GM18519 (cell line): Measurements from ENCODE around the gene MELK.

ENCODE experiments used
- ATAC-seq: cut with Tn5 transposase; IDR thresholded peaks from one replicate; pipeline ENCODE4 v1.9.1; 2021; ENCODE audit warnings: mild to moderate bottlenecking, moderate library complexity; ENCODE audit not compliant: unreplicated experiment, low FRiP score

Gene MELK

DNA sequence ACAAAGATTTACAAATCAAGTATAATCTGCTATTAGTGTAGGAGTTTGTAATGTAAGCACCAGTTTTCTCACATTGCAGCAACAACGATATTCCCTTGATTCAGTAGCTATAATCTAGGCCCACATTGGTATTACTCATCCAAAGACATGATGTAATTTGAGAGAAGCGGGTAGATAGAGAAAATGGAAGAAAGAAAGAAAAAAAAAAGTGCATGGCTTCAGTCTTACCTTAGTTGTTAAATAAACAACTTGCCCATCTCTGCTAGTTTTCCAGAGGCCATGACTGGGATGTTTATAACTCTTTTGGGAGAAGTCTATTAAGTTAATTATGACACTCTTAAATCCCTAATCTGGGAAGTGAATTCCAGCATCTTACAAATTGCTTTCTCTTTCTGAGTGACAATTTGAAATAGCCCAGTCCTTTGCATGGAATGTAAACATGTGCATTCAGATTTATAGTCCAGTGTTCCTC, 2.8 kb downstream of the MELK start:
- ATAC-seq, result no peak

GRCh38 chr9:36576866-36577265, 4.2 kb downstream of the MELK start:
- ATAC-seq, result no peak

GRCh38 chr9:36584620-36585460, 12.1 kb downstream of the MELK start:
- no peak for ATAC-seq

GRCh38 chr9:36590231-36590630, 17.5 kb downstream of the MELK start:
- ATAC-seq, result no peak

DNA sequence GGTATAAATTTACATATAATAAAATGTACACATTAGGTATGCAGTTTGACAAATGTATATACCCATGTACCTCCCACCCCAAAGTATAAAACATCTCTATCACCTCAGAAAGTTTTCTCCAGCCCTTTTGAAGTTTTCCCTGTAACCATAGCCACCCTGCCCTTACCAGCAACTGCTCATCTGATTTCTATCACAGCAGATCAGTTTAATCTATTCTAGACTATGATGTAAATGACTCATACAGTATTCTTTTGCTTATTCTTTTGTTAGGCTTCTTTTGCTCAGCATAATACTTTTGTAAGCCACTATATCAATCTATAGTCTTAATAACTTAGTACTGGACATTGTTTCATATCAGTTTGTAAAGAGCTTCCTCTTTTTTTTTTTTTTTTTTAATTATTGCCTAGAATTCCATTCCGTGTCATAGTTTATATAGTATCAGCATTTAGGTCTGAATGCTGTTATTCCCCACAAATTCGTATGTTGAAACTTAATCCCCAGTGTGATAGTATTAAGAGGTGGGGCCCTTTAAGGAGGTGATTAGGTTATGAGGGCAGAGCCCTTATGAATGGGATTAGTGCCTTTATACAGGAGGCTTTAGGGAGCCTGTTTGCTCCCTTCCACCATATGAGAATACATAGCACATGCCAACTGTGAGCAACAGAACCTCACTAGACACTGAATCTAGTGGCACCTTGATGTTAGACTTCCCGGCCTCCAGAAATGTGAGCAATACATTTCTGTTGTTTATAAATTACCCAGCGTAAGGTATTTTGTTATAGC, 20.3 kb downstream of the MELK start:
- ATAC-seq, result no peak

GRCh38 chr9:36594213-36594612, 21.5 kb downstream of the MELK start:
- no peak for ATAC-seq

DNA sequence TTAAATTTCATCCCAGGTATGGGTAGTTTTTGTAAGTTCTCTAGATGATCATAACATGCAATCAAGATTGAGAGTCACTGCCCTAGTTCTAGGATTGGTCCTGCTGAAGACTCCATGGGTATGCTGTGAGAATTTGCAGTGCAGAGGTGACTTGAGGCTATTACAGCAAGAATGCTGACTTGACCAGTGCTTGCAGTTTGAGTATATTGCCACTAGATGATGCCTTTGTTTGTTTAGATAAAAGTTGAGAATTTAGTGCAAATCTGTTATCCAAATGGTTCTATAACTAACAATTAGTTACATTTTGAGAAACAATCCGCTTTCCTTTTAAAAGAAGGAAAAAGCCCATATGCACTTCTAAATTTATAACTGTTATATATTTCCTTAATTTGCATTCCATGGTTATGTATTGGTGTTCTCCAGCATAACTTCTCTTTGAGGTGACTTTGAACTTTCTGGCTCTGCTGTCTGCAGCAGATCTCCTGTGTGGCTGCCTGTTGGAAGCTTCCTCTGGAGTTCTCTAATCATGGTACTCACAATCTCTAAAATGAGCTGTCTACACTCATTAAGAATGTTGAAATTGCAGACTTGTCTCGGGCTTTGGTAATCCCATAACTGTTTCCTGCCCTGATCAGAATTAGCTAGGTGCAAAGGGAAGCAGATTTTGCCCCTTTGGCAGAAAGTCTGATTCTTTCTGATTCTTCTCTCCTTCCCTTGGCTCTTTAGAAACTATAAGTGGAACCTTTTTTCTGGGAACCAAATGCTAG, 24.9 kb downstream of the MELK start:
- no peak for ATAC-seq

GRCh38 chr9:36598273-36598672, 25.6 kb downstream of the MELK start:
- no peak for ATAC-seq

DNA sequence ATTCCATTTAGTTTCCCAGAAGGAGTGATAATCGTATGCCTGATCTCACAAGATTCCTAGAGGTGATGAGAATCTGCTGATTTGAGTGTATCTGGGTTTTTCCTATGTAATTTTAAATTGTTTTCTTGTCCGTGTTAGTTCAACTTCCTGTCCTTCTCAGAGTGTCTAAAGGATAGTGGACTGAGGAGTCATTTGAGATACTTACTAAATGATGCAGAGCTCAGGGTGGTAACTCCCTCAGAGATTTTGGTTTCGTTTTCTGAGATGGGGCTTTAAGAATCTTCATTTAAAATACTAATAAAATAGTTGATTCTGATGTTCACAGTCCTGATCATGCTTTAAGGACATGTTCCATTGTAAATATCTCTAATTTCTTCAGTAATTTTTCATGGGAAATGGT, 30.3 kb downstream of the MELK start:
- ATAC-seq, result no peak

GRCh38 chr9:36609306-36609705, 36.6 kb downstream of the MELK start:
- ATAC-seq, result no peak

DNA sequence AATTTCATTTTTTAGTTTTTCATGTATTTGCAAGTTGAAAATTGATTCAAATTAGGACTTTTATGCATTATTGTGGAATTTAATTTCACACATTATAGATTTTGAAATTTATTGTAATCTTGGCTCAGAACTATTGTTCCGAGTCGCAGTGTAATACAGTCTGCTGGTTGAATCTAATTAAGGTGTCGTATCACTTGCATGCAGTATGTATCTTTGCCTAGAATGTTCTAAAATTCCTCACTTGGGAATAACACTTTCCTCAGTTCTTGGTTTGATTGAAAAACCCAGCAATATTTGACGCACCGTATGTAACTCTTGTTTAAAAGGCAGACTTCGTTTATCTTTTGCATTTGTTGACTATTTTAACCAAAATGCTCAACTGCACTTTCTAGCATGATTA, 49.4 kb downstream of the MELK start:
- no peak for ATAC-seq

- ATAC-seq, result no peak
These were observed 50.6 kb downstream of the MELK start for GRCh38 chr9:36623280-36623679.

DNA sequence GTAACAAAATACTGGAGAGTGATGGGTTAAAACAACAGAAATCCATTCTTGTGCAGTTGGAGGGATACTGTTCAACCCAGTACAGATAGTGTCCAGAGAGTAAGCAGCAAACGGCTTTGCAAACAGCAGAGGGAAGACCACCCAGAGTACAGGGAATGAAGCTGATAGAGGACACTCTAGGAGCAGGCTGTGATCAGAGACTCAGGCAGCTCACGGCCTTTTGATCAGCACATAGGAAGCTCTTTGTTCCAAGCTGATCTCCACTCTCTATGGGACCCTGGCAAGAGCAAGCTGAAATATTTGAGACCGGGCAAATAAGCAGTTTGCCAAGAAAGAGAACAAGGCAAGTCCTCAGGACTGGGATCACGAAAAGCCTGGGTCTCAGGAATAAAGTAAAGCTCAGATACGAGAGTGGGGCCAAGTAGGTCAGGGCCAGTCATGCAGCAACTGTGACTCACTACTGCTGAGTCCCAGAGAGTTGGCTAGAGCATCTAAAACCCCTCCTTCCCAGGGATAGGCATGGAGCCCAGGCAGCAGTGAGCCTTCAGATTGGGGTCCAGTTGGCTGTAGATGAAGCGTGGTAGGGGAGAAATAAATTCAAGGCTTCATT, 52.4 kb downstream of the MELK start:
- ATAC-seq, result no peak

DNA sequence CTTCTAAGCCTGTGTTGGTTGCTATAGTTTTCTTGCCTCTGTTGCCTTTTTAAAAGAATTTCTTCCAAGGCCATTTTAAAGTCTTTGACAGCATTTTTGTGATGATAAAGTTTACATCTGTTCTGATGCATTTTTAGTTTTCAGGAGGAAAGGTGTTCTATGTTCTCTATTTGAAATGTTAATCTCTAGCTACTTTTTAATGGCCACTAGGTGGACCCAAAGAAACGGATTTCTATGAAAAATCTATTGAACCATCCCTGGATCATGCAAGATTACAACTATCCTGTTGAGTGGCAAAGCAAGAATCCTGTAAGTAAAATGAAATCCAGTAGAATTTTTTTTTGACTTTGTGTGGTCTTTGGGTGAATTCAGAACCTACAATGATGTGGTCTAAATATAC, 60.2 kb downstream of the MELK start:
- ATAC-seq, result no peak

- ATAC-seq, result no peak
These were observed 65.0 kb downstream of the MELK start for GRCh38 chr9:36637491-36638270.

- no peak for ATAC-seq
These were observed 68.2 kb downstream of the MELK start for GRCh38 chr9:36640771-36641381.

- no peak for ATAC-seq
These were observed 70.1 kb downstream of the MELK start for GRCh38 chr9:36642817-36643216.

DNA sequence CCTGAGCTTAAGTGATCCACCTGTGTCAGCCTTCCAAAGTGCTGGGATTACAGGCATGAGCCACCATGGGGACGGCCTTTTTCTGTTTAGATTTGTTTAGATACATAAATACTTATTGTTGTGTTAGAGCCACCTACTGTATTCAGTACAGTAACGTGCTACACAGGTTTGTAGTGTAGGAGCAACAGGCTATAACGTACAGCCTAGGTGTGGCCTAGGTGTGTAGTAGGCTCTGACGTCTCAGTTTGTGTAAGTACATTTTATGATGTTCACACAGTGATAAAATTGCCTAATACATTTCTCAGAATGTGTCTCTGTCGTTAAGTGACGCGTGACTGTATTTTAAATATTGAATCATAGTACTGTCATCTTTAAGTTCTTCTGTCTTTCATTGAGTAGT, 84.1 kb downstream of the MELK start:
- no peak for ATAC-seq

DNA sequence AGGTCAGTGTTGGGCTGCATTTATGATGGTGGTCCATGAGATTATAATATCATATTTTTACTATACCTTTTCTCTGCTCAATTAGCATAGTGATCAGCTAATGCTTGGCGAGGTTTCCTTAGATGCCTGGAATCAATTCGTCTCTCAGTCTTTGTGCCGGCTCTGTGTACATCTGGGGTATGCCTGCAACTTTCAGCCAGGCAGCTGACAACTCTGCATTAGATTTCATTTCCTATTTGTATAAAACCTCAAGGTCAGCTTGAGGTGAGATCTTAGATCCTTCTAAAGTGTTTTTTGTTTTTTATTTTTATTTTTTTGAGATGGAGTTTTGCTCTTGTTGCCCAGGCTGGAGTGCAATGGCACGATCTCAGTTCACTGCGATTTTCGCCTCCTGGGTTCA, 86.8 kb downstream of the MELK start:
- no peak for ATAC-seq
